ENCODE results near the gene MLYCD. TPM values are rescaled to one million over a fixed set of nuclear protein-coding genes. Genes with fewer than 3 reads are reported as not detected.

The MLYCD gene
- total RNA-seq, 3 donors from 2014 or later (not counting 1 experiment from before 2014, with no cell fraction given) = 8.5 to 13.2 (median 11.9) TPM

GRCh38 chr16:83890359-83890758 lies 8.6 kb upstream of the MLYCD start:
- intact Hi-C loops (cut with micrococcal nuclease) = no loop called here
- Histone ChIP-seq H3K4me3 (ENCODE audit: low read length) (no peak overlapping the region), H3K27ac (ENCODE audit: low read length) (no peak overlapping the region), H3K27me3 (ENCODE audit: control insufficient read depth, insufficient read depth, low read length) (no peaks in the 10 kb centered on the region), H3K4me1 (ENCODE audit: control insufficient read depth, insufficient read depth, low read length) (no peaks in the 10 kb centered on the region), H3K9me3 (ENCODE audit: control insufficient read depth, insufficient read depth, low read length) (no peaks in the 10 kb centered on the region), H3K36me3 (ENCODE audit: control insufficient read depth, insufficient read depth, low read length) (no peaks in the 10 kb centered on the region)
- DNase-seq = no peak
- peaks cover 12 to 21% of the 10 kb centered on the region in 2 donors for H3K27me3 Mint-ChIP-seq (ENCODE audit: low read depth in 2 of 2)
- H3K9me3 Mint-ChIP-seq = no peaks in the 10 kb centered on the region
- H3K27ac Mint-ChIP-seq = no peak overlapping the region
- no peak overlapping the region for H3K4me3 Mint-ChIP-seq
- no peaks in the 10 kb centered on the region for H3K36me3 Mint-ChIP-seq
- no peak for ATAC-seq
- 87% methylated on average over 3 of the region's 5 CpGs for WGBS (ENCODE audit: insufficient coverage)
- no peaks in the 10 kb centered on the region for H3K4me1 Mint-ChIP-seq
- TF ChIP-seq CTCF (IDR thresholded peaks at IDR 0.05) = no peak

DNA sequence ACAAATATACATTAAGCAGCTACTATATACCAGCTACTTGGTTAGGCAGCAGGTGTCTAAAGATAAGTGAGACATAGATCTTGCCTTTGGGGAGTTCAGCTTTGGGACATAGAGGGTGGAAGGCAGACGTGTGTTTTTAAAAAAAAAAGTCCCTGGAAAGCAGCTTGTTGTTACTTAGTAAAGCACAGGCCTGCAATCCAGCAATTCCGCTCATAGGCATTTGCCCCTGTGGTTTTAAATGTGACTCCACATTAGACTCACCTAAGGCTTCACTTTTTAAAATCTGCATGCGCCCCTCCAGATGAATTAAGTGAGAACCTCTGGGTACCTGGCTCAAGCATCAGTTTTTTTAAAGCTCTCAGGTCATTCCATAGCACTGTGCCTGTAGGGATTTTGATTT lies 7.2 kb upstream of the MLYCD start:
- no peaks in the 10 kb centered on the region for H3K27me3 ChIP-seq (ENCODE audit: control insufficient read depth, insufficient read depth, low read length)
- H3K4me3 Mint-ChIP-seq = no peak overlapping the region

DNA sequence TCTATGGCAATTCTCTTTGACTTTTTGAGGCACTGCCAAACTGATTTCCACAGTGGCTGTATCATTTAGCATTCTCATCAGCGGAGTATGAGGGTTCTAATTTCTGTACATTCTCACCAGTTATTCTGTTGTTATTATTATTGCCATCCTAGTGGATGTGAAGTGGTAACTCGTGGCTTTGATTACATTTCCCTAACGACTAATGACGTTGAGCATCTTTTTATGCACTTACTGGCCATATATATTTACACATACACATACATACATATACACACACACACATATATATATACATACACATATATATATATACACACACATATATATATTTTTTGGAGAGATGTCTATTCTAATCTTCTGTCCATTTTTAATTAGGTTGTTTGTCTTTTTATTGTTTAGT lies 3.7 kb upstream of the MLYCD start:
- intact Hi-C loops (cut with micrococcal nuclease) = loop anchor here (5.0 kb wide), 1 partner anchor 88 kb away; the partner anchor contains the start of gene HSBP1
- Mint-ChIP-seq H3K27ac (no peak overlapping the region), H3K27me3 (ENCODE audit: low read depth in 2 of 2) (peaks cover 11 to 14% of the 10 kb centered on the region in 2 donors), H3K36me3 (no peaks in the 10 kb centered on the region), H3K4me1 (peaks cover 14% of the 10 kb centered on the region in 2 donors), H3K9me3 (no peaks in the 10 kb centered on the region), H3K4me3 (no peak overlapping the region)
- no peak for TF ChIP-seq CTCF (IDR thresholded peaks at IDR 0.05)
- Histone ChIP-seq H3K27me3 (ENCODE audit: control insufficient read depth, insufficient read depth, low read length) (no peaks in the 10 kb centered on the region), H3K4me1 (ENCODE audit: control insufficient read depth, insufficient read depth, low read length) (peaks cover 12% of the 10 kb centered on the region), H3K9me3 (ENCODE audit: control insufficient read depth, insufficient read depth, low read length) (no peaks in the 10 kb centered on the region), H3K36me3 (ENCODE audit: control insufficient read depth, insufficient read depth, low read length) (no peaks in the 10 kb centered on the region), H3K27ac (ENCODE audit: low read length) (no peak overlapping the region), H3K4me3 (ENCODE audit: low read length) (no peak overlapping the region)
- DNase-seq (no peak), ATAC-seq (no peak)
- whole genome bisulfite sequencing (ENCODE audit: insufficient coverage) = no CpG with 5 or more reads among the region's 4 CpGs

More for the DNA sequence above, 7.2 kb upstream of the MLYCD start:
- Histone ChIP-seq H3K36me3 (ENCODE audit: control insufficient read depth, insufficient read depth, low read length) (no peaks in the 10 kb centered on the region), H3K4me3 (ENCODE audit: low read length) (no peak overlapping the region), H3K27ac (ENCODE audit: low read length) (no peak overlapping the region), H3K9me3 (ENCODE audit: control insufficient read depth, insufficient read depth, low read length) (no peaks in the 10 kb centered on the region), H3K4me1 (ENCODE audit: control insufficient read depth, insufficient read depth, low read length) (no peaks in the 10 kb centered on the region)
- ATAC-seq (no peak), DNase-seq (no peak)
- H3K36me3 Mint-ChIP-seq = no peaks in the 10 kb centered on the region
- no peaks in the 10 kb centered on the region for H3K9me3 Mint-ChIP-seq
- H3K4me1 Mint-ChIP-seq = no peaks in the 10 kb centered on the region
- WGBS (ENCODE audit: insufficient coverage) = 88% methylated on average over 3 of the region's 3 CpGs
- no peak overlapping the region for H3K27ac Mint-ChIP-seq
- TF ChIP-seq CTCF (IDR thresholded peaks at IDR 0.05) = no peak
- H3K27me3 Mint-ChIP-seq (ENCODE audit: low read depth in 2 of 2) = peaks cover 9 to 21% of the 10 kb centered on the region in 2 donors
- intact Hi-C loops (cut with micrococcal nuclease) = no loop called here

DNA sequence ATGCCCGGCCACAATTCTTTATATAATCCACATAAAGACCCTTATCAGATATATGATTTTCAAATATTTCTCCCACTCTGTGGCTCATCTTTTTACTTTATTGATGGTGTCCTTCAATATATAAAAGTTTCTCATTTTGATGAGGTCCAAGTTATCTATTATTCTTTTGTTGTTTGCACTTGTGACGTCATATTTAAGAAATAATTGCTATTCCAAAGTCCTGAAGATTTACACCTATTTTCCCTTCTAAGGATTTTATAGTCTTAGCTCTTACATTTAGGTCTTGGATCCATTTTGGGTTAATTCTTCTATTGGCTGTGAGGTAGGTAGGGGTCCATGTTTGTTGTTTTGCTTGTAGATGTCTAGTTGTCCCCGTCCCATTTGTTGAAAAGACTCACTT lies 3.0 kb upstream of the MLYCD start:
- no peaks in the 10 kb centered on the region for H3K36me3 Mint-ChIP-seq
- intact Hi-C loops (cut with micrococcal nuclease) = loop anchor here (5.0 kb wide), 1 partner anchor 89 kb away; the partner anchor contains the start of gene HSBP1
- H3K27me3 Mint-ChIP-seq (ENCODE audit: low read depth in 2 of 2) = peaks cover 7 to 8% of the 10 kb centered on the region in 2 donors
- H3K36me3 ChIP-seq (ENCODE audit: control insufficient read depth, insufficient read depth, low read length) = no peaks in the 10 kb centered on the region
- ATAC-seq = no peak
- no peak for TF ChIP-seq CTCF (IDR thresholded peaks at IDR 0.05)
- DNase-seq = no peak
- H3K4me3 Mint-ChIP-seq = no peak overlapping the region
- no peaks in the 10 kb centered on the region for H3K9me3 ChIP-seq (ENCODE audit: control insufficient read depth, insufficient read depth, low read length)
- no peak overlapping the region for H3K27ac Mint-ChIP-seq
- no peak overlapping the region for H3K4me3 ChIP-seq (ENCODE audit: low read length)
- H3K27me3 ChIP-seq (ENCODE audit: control insufficient read depth, insufficient read depth, low read length) = no peaks in the 10 kb centered on the region
- peaks cover 18 to 20% of the 10 kb centered on the region in 2 donors for H3K4me1 Mint-ChIP-seq
- no peak overlapping the region for H3K27ac ChIP-seq (ENCODE audit: low read length)
- no peaks in the 10 kb centered on the region for H3K9me3 Mint-ChIP-seq
- 100% methylated on average over 2 of the region's 3 CpGs for WGBS (ENCODE audit: insufficient coverage)
- H3K4me1 ChIP-seq (ENCODE audit: control insufficient read depth, insufficient read depth, low read length) = peaks cover 14% of the 10 kb centered on the region
